Measurements from ENCODE around the gene SFMBT1.
"Not testable (repeated sequence)": the region's sequence is repeated elsewhere in the genome, so short reads cannot be mapped to it uniquely, and the experiment has no call there.

SFMBT1 gene

DNA sequence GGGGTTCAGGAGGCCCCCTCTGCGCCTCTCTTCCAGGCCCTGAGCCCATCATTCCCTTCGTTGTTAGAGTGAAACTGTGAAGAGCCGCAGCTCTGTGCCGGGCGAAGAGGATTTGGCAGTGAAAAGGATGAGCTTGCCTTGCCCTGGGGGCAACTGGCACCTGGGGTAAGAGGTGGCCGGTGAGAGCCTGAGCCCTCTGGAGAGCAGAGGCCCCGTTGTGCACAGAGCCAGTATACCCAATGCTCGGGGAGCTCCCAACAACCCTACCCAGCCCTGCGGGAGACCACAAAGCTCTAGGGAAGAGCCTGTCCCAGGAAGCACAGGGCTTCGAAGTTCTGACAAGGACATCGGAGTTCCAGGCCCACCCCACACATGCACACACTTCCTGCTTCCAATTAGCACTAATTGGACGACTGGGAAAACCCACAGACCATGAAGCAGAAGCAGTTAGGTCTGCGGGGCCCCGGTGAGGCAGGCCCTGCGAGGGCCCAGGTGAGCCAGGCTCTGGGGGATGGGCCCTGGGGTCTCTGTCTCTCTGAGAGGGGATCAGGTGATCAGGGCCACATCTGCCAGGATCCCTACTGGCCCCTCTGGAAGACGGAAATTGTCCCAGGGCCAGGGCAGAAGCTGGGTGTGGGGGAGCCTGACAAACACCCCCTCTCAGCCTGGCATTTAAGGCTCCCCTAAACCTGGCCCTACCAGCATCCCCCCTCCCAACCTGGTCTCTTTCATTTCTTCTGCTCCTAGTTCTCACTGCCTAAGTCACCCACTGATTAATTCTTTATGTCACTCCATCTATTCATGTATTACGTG, 27.9 kb upstream of the SFMBT1 start:
- peak; percentile 51 for DNase-seq

- DNase-seq = peak; percentile 64
These were observed 27.0 kb upstream of the SFMBT1 start for GRCh38 chr3:53072653-53073552.

GRCh38 chr3:53071882-53072431, 26.1 kb upstream of the SFMBT1 start:
- DNase-seq = no peak

- no peak for DNase-seq
These were observed 23.7 kb upstream of the SFMBT1 start for GRCh38 chr3:53069422-53070068.

GRCh38 chr3:53068176-53068575, 22.3 kb upstream of the SFMBT1 start:
- no peak for DNase-seq

GRCh38 chr3:53067567-53067966, 21.7 kb upstream of the SFMBT1 start:
- no peak for DNase-seq

- no peak for DNase-seq
These were observed 20.1 kb upstream of the SFMBT1 start for GRCh38 chr3:53065841-53066480.

- no peak for DNase-seq
These were observed 17.0 kb upstream of the SFMBT1 start for GRCh38 chr3:53062905-53063304.

GRCh38 chr3:53056442-53056841, 10.6 kb upstream of the SFMBT1 start:
- DNase-seq = no peak

- DNase-seq = not testable (repeated sequence)
These were observed 8.4 kb upstream of the SFMBT1 start for GRCh38 chr3:53054233-53054632.

DNA sequence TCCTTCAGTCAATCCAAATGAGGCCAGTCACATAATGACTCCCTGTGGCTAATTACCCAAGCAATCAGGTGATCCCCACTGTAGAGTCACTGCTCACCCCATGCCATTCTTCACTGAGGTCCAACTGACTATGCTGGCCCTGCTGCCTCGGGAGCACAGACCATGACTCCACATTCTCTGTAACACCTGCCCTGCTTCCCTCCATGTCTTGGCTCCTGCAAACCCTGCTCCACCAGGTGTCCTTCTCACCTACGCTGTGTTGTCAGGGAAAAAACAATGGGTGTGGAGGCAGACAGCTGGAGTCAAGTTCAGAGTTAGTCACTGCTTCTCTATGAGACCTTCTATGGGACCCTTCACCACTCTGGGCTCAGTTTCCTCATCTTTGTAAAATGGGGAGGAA, 6.1 kb upstream of the SFMBT1 start:
- no peak for DNase-seq

- DNase-seq = no peak
These were observed 4.1 kb upstream of the SFMBT1 start for GRCh38 chr3:53049987-53050386.

- peak; percentile 87 for DNase-seq
These were observed 598 bp upstream of the SFMBT1 start for GRCh38 chr3:53046171-53047170.

GRCh38 chr3:53044711-53045517, 959 bp downstream of the SFMBT1 start:
- peak; percentile 77 for DNase-seq

- DNase-seq = no peak
These were observed 1.5 kb downstream of the SFMBT1 start for GRCh38 chr3:53044371-53044710.

DNA sequence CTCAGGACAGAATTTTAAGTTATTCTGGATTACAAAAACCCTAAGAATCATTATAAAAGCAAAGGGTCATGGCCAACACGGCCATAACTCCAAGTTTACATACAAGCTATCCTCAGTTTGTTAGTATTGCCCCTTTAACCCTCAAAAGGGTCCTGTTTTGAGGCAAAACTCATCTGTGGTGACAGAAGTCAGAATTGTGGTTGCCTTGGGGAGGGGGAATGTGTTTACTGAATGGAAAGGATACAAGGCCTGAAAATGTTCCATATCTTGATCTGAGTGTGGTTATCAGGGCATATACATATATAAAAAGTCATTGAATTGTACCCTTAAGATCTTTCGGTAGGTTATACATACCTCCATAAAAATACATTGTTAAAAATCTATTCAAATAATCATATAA, 2.1 kb downstream of the SFMBT1 start:
- no peak for DNase-seq

DNA sequence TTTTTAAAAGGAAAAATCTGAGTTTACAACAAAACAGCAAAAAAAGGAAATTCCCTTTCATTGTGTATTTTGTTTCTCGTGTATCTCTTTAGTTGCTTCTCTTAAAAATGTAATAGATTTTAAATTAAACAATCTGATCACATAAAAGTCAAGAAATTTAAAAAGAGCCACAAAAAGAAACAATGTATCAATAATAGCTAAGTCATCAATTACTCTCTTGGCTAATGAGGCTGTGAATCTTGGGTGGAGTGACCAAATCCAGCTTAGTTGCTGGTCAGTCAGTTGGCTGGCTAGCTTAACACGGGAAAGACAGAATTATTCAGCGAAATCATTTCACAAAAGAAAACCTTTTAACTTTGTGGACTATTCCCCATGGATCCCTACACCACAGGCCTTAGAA, 3.2 kb downstream of the SFMBT1 start:
- no peak for DNase-seq

- no peak for DNase-seq
These were observed 5.5 kb downstream of the SFMBT1 start for GRCh38 chr3:53040351-53040820.

DNA sequence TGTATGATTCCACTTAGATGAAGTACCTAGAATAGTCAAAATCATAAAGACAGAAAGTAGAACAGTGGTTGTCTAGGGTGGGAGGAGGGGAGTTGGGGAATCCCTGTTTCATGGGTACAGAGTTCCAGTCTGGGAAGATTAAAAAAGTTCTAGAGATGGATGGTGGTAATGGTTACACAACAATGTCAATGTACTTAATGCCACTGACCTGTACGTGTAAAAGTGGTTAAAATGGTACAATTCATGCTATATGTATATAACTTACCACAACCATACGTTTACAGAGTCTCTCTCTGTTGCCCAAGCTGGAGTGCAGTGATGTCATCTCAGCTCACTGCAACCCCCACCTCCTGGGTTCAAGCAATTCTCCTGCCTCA, 6.5 kb downstream of the SFMBT1 start:
- no peak for DNase-seq
